Dedifferentiated amniotic fluid mesenchymal stem cell (primary cell): ENCODE results near the gene GPX8.

ENCODE experiments used
- DNase-seq: peaks from one replicate; pipeline ENCODE4 v3.0.0-alpha.2; 2016; ENCODE audit errors: extremely low spot score

GPX8 gene

GRCh38 chr5:55159763-55160492, at the start of gene GPX8:
TSS of gene GPX8 (plus strand) at chr5:55160171. CDS start at chr5:55160193, 22 bp downstream.
- peak; percentile 90 for DNase-seq

- DNase-seq = no peak
Measured at GRCh38 chr5:55110217-55110616, 49.8 kb upstream of the GPX8 start.

GRCh38 chr5:55113327-55113726, 46.6 kb upstream of the GPX8 start:
- no peak for DNase-seq

- no peak for DNase-seq
Measured at GRCh38 chr5:55114061-55114460, 45.9 kb upstream of the GPX8 start.

- DNase-seq = no peak
Measured at GRCh38 chr5:55123365-55123764, 36.6 kb upstream of the GPX8 start.

- DNase-seq = no peak
Measured at GRCh38 chr5:55134053-55134722, 25.8 kb upstream of the GPX8 start.

GRCh38 chr5:55136521-55136920, 23.4 kb upstream of the GPX8 start:
- DNase-seq = no peak

GRCh38 chr5:55140908-55141665, 18.9 kb upstream of the GPX8 start:
- DNase-seq = no peak

- no peak for DNase-seq
Measured at GRCh38 chr5:55141945-55142690, 17.9 kb upstream of the GPX8 start.

- DNase-seq = no peak
Measured at GRCh38 chr5:55143624-55144023, 16.3 kb upstream of the GPX8 start.

- DNase-seq = no peak
Measured at GRCh38 chr5:55146080-55146479, 13.9 kb upstream of the GPX8 start.

GRCh38 chr5:55146543-55147151, 13.3 kb upstream of the GPX8 start:
- peak; percentile 88 for DNase-seq

- no peak for DNase-seq
Measured at GRCh38 chr5:55149308-55149795, 10.6 kb upstream of the GPX8 start.

- DNase-seq = peak; percentile 34
Measured at GRCh38 chr5:55151923-55152842, 7.8 kb upstream of the GPX8 start.

GRCh38 chr5:55154873-55155272, 5.1 kb upstream of the GPX8 start:
- DNase-seq = peak; percentile 51

- DNase-seq = peak; percentile 98
Measured at GRCh38 chr5:55160493-55161209, 680 bp downstream of the GPX8 start.

- no peak for DNase-seq
Measured at GRCh38 chr5:55162666-55163065, 2.7 kb downstream of the GPX8 start.

GRCh38 chr5:55171471-55171870, 11.5 kb downstream of the GPX8 start:
- DNase-seq = no peak

GRCh38 chr5:55172051-55172899, 12.3 kb downstream of the GPX8 start:
- DNase-seq = peak; percentile 81
